ENCODE measurements around the gene RAB27B. TPM values are rescaled to one million over a fixed set of nuclear protein-coding genes. Genes with fewer than 3 reads are reported as not detected.
"Not testable (repeated sequence)": the region's sequence is repeated elsewhere in the genome, so short reads cannot be mapped to it uniquely, and the experiment has no call there.

The RAB27B gene
- polyA plus RNA-seq, 6 donors from 2014 or later: 0.03 to 0.72 (median 0.36) TPM; not detected in 1

GRCh38 chr18:54802686-54803395, 25.4 kb upstream of the RAB27B start:
- Mint-ChIP-seq H3K36me3 (no peaks in the 10 kb centered on the region), H3K27ac (no peak overlapping the region), H3K4me3 (no peak overlapping the region), H3K27me3 (no peaks in the 10 kb centered on the region), H3K4me1 (no peaks in the 10 kb centered on the region), H3K9me3 (peaks cover 0 to 1% (median 0%) of the 10 kb centered on the region in 7 donors)
- no peak for DNase-seq
- ATAC-seq (ENCODE audit: low read depth in 2 of 2): no peak

DNA sequence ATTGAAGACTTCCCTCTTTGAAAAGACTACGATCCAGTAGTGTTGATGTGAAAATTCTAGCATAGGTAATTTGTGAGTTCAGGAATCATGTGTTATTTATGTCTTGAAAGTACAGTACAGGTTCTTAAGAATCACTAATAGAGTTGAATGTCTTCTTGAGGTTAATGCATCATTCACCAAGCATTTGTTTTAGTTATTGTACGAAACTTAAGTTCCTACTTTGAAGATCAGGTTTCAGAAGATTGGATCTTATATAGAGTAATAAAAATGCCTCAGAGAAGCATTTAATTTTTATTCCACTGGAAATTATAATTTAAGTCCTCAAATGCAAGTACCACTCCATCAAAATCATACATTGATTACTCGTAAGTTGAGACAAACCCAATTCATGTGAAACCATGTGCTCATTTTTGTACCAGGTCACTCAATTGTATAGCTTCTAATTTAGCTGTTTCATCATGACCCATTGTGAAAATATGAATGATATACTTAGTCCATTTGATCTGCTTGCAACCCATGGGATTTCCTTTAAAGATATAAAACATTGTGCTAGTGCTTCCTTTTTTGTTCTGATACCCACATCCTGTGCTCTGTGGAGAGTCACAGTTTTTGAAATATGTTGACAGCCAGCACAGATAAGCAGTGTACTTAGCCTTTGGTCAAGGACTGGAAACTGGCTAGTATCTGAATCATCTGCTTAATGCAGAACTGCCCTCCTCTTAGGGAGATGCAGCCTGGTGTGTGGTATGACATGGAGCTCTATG, 22.5 kb upstream of the RAB27B start:
- H3K4me3 Mint-ChIP-seq: no peak overlapping the region
- ATAC-seq (ENCODE audit: low read depth in 2 of 2): no peak
- no peaks in the 10 kb centered on the region for H3K4me1 Mint-ChIP-seq
- H3K27me3 Mint-ChIP-seq: no peaks in the 10 kb centered on the region
- peaks cover 0 to 1% (median 0%) of the 10 kb centered on the region in 7 donors for H3K9me3 Mint-ChIP-seq
- H3K27ac Mint-ChIP-seq: no peak overlapping the region
- DNase-seq: no peak
- no peaks in the 10 kb centered on the region for H3K36me3 Mint-ChIP-seq

DNA sequence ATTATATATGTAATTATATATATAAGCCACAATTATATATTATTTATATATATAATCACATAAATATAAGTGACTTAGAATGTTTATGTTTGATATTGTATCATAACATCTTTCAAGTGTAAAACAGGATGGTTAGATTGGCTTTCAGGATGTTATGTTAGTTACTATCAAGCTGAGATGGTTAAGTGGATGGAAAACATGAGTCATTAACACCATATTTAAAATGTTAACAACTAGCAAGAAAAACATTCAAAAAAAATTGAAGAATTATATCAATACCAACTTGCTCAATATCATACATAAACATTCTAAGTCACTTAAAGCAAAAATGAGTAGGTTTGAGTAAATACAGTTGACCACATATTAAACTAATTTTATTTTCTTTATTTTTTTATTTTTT, 21.8 kb upstream of the RAB27B start:
- Mint-ChIP-seq H3K9me3 (peaks cover 0 to 1% (median 0%) of the 10 kb centered on the region in 7 donors), H3K4me1 (no peaks in the 10 kb centered on the region), H3K4me3 (no peak overlapping the region), H3K27me3 (no peaks in the 10 kb centered on the region), H3K36me3 (no peaks in the 10 kb centered on the region), H3K27ac (no peak overlapping the region)
- DNase-seq (no peak), ATAC-seq (ENCODE audit: low read depth in 2 of 2) (no peak)

- ATAC-seq (ENCODE audit: low read depth in 2 of 2) (no peak), DNase-seq (no peak)
- no peak overlapping the region for H3K27ac Mint-ChIP-seq
- H3K9me3 Mint-ChIP-seq: peaks cover 0 to 1% (median 0%) of the 10 kb centered on the region in 7 donors
- no peaks in the 10 kb centered on the region for H3K27me3 Mint-ChIP-seq
- no peaks in the 10 kb centered on the region for H3K4me1 Mint-ChIP-seq
- H3K36me3 Mint-ChIP-seq: no peaks in the 10 kb centered on the region
- H3K4me3 Mint-ChIP-seq: no peak overlapping the region
Observed at GRCh38 chr18:54807303-54807702, 21.0 kb upstream of the RAB27B start.

DNA sequence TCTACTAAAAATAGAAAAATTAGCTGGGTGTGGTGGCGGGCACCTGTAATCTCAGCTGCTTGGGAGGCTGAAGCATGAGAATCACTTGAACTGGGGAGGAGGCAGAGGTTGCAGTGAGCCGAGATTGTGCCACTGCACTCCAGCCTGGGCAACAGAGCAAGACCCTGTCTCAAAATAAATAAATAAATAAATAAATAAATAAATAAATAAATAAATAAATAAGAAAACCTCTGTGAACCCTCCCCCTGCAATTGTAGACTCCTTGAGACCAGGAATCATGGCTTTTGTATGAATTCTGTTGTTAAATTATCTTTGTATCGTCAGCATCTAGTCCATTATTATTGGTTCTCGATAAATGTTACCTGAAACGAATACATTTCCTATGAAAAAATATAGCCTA, 17.6 kb upstream of the RAB27B start:
- not testable (repeated sequence) for H3K36me3 Mint-ChIP-seq; H3K4me3 Mint-ChIP-seq; H3K27me3 Mint-ChIP-seq; ATAC-seq (ENCODE audit: low read depth in 2 of 2); H3K9me3 Mint-ChIP-seq; H3K4me1 Mint-ChIP-seq; H3K27ac Mint-ChIP-seq; DNase-seq

- Mint-ChIP-seq H3K9me3 (peaks cover 0 to 3% (median 0%) of the 10 kb centered on the region in 7 donors), H3K4me3 (no peak overlapping the region), H3K27me3 (peaks cover 0 to 12% (median 7%) of the 10 kb centered on the region in 3 donors), H3K27ac (no peak overlapping the region), H3K36me3 (no peaks in the 10 kb centered on the region), H3K4me1 (no peaks in the 10 kb centered on the region)
- DNase-seq (no peak), ATAC-seq (ENCODE audit: low read depth in 2 of 2) (no peak)
Observed at GRCh38 chr18:54812885-54813284, 15.4 kb upstream of the RAB27B start.

DNA sequence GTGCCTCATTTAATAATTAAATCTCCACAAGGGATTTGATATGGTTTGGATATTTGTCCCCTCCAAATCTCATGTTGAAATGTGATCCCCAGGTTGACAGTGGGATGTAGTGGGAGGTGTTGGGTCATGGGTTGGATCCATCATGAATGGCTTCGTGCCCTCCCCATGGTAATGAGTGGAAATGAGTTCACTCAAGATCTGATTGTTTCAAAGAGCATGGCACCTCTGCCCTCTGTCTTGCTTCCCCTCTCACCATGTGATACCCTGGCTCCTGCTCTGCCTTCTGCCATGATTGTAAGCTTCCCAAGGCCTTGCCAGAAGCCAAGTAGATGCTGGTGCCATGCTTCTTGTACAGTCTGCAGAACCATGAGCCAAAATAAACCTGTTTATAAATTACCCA, 15.0 kb upstream of the RAB27B start:
- H3K27ac Mint-ChIP-seq: no peak overlapping the region
- DNase-seq: no peak
- H3K4me1 Mint-ChIP-seq: no peaks in the 10 kb centered on the region
- H3K4me3 Mint-ChIP-seq: no peak overlapping the region
- H3K27me3 Mint-ChIP-seq: peaks cover 0 to 13% (median 7%) of the 10 kb centered on the region in 3 donors
- no peaks in the 10 kb centered on the region for H3K36me3 Mint-ChIP-seq
- peaks cover 0 to 3% (median 0%) of the 10 kb centered on the region in 7 donors for H3K9me3 Mint-ChIP-seq
- no peak for ATAC-seq (ENCODE audit: low read depth in 2 of 2)

- no peaks in the 10 kb centered on the region for H3K4me1 Mint-ChIP-seq
- H3K27ac Mint-ChIP-seq: no peak overlapping the region
- peaks cover 0 to 13% (median 7%) of the 10 kb centered on the region in 3 donors for H3K27me3 Mint-ChIP-seq
- H3K9me3 Mint-ChIP-seq: peaks cover 0 to 3% (median 0%) of the 10 kb centered on the region in 7 donors
- ATAC-seq (ENCODE audit: low read depth in 2 of 2): no peak
- no peak for DNase-seq
- no peak overlapping the region for H3K4me3 Mint-ChIP-seq
- H3K36me3 Mint-ChIP-seq: no peaks in the 10 kb centered on the region
Observed at GRCh38 chr18:54813977-54814565, 14.2 kb upstream of the RAB27B start.

DNA sequence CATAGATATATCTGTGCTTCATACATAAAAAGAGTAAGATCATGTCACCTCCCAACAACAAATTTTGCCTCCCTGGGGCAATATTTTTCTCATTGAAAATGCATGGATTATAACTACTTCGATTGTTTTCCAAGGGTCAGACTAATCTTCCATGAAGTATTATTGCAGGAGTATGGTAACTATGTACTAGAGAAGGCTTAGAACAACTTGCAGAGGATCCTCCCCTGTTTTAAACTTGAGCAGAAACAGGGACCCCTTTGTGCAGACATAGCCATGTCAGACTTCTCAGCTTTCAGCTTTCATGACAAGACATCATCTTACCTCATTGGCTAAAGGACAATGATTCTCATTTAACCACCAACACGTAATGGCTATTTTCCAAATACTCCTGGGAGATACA, 13.2 kb upstream of the RAB27B start:
- no peak overlapping the region for H3K4me3 Mint-ChIP-seq
- no peak for ATAC-seq (ENCODE audit: low read depth in 2 of 2)
- no peaks in the 10 kb centered on the region for H3K36me3 Mint-ChIP-seq
- H3K4me1 Mint-ChIP-seq: no peaks in the 10 kb centered on the region
- peaks cover 0 to 13% (median 7%) of the 10 kb centered on the region in 3 donors for H3K27me3 Mint-ChIP-seq
- peaks cover 0 to 3% (median 0%) of the 10 kb centered on the region in 7 donors for H3K9me3 Mint-ChIP-seq
- DNase-seq: no peak
- no peak overlapping the region for H3K27ac Mint-ChIP-seq

- not testable (repeated sequence) for H3K27ac Mint-ChIP-seq; ATAC-seq (ENCODE audit: low read depth in 2 of 2); DNase-seq; H3K4me1 Mint-ChIP-seq; H3K9me3 Mint-ChIP-seq; H3K4me3 Mint-ChIP-seq; H3K36me3 Mint-ChIP-seq; H3K27me3 Mint-ChIP-seq
Observed at GRCh38 chr18:54820785-54821275, 7.4 kb upstream of the RAB27B start.

- no peaks in the 10 kb centered on the region for H3K36me3 Mint-ChIP-seq
- DNase-seq (no peak), ATAC-seq (ENCODE audit: low read depth in 2 of 2) (no peak)
- H3K4me1 Mint-ChIP-seq: peaks cover 2 to 5% (median 4%) of the 10 kb centered on the region in 3 donors
- no peak overlapping the region for H3K27ac Mint-ChIP-seq
- H3K27me3 Mint-ChIP-seq: peaks cover 7 to 16% (median 10%) of the 10 kb centered on the region in 3 donors
- H3K4me3 Mint-ChIP-seq: no peak overlapping the region
- no peaks in the 10 kb centered on the region for H3K9me3 Mint-ChIP-seq
Observed at GRCh38 chr18:54822872-54823845, 5.1 kb upstream of the RAB27B start.

DNA sequence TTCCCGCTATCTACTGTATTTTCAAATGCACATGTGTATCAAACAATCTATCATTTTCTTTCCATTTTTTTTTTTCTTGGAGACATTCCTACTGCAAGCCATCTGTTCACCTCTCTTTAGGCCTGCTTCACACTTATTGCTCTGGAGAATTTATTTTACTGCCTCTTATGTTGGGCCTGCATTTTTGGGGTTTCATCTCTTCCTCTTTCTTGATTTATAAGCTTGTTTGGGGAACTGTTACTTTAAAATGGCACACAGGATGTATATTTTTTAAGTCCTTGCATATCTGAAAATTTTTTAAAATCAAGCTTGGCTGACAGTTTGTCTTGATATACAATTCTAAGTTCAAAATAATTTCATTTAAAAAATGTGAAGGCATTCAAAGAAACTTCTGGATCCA, 3.5 kb upstream of the RAB27B start:
- H3K27ac Mint-ChIP-seq: no peak overlapping the region

More for the DNA sequence above, 3.5 kb upstream of the RAB27B start:
- Mint-ChIP-seq H3K36me3 (no peaks in the 10 kb centered on the region), H3K27me3 (peaks cover 15 to 24% (median 19%) of the 10 kb centered on the region in 3 donors), H3K4me1 (peaks cover 10 to 16% (median 11%) of the 10 kb centered on the region in 3 donors), H3K9me3 (no peaks in the 10 kb centered on the region), H3K4me3 (no peak overlapping the region)
- no peak for ATAC-seq (ENCODE audit: low read depth in 2 of 2)
- no peak for DNase-seq
